ENCODE data around the gene TNFSF11.

The TNFSF11 gene

GRCh38 chr13:42543215-42543797 is 30.6 kb upstream of the TNFSF11 start:
- H3K36me3 ChIP-seq (ENCODE audit: control insufficient read depth, insufficient read depth, low read length): no peaks in the 10 kb centered on the region
- H3K27ac ChIP-seq (ENCODE audit: low read length): no peak overlapping the region
- no CpG with 5 or more reads among the region's 4 CpGs for WGBS (ENCODE audit: insufficient coverage, insufficient read length)
- H3K4me1 ChIP-seq (ENCODE audit: control insufficient read depth, insufficient read depth, low read length): no peaks in the 10 kb centered on the region
- no peak for DNase-seq (ENCODE audit: low read depth, low spot score)
- no peak overlapping the region for H3K4me3 ChIP-seq (ENCODE audit: low read length)
- no peaks in the 10 kb centered on the region for H3K9me3 ChIP-seq (ENCODE audit: control insufficient read depth, insufficient read depth, low read length)
- no peaks in the 10 kb centered on the region for H3K27me3 ChIP-seq (ENCODE audit: control insufficient read depth, insufficient read depth, low read length)

GRCh38 chr13:42544246-42544926 is 29.6 kb upstream of the TNFSF11 start:
- Histone ChIP-seq H3K27me3 (ENCODE audit: control insufficient read depth, insufficient read depth, low read length) (no peaks in the 10 kb centered on the region), H3K27ac (ENCODE audit: low read length) (no peak overlapping the region), H3K4me1 (ENCODE audit: control insufficient read depth, insufficient read depth, low read length) (no peaks in the 10 kb centered on the region), H3K36me3 (ENCODE audit: control insufficient read depth, insufficient read depth, low read length) (no peaks in the 10 kb centered on the region), H3K4me3 (ENCODE audit: low read length) (no peak overlapping the region), H3K9me3 (ENCODE audit: control insufficient read depth, insufficient read depth, low read length) (no peaks in the 10 kb centered on the region)
- no CpG with 5 or more reads among the region's 4 CpGs for WGBS (ENCODE audit: insufficient coverage, insufficient read length)
- DNase-seq (ENCODE audit: low read depth, low spot score): no peak

- Histone ChIP-seq H3K27me3 (ENCODE audit: control insufficient read depth, insufficient read depth, low read length) (no peaks in the 10 kb centered on the region), H3K27ac (ENCODE audit: low read length) (no peak overlapping the region), H3K4me1 (ENCODE audit: control insufficient read depth, insufficient read depth, low read length) (no peaks in the 10 kb centered on the region), H3K9me3 (ENCODE audit: control insufficient read depth, insufficient read depth, low read length) (no peaks in the 10 kb centered on the region), H3K4me3 (ENCODE audit: low read length) (no peak overlapping the region), H3K36me3 (ENCODE audit: control insufficient read depth, insufficient read depth, low read length) (no peaks in the 10 kb centered on the region)
- no CpG with 5 or more reads among the region's 3 CpGs for WGBS (ENCODE audit: insufficient coverage, insufficient read length)
- no peak for DNase-seq (ENCODE audit: low read depth, low spot score)
Measured at GRCh38 chr13:42545842-42546241, 28.1 kb upstream of the TNFSF11 start.

GRCh38 chr13:42547612-42548011 is 26.3 kb upstream of the TNFSF11 start:
- no CpG with 5 or more reads among the region's 1 CpG for WGBS (ENCODE audit: insufficient coverage, insufficient read length)
- Histone ChIP-seq H3K27ac (ENCODE audit: low read length) (no peak overlapping the region), H3K36me3 (ENCODE audit: control insufficient read depth, insufficient read depth, low read length) (no peaks in the 10 kb centered on the region), H3K27me3 (ENCODE audit: control insufficient read depth, insufficient read depth, low read length) (no peaks in the 10 kb centered on the region), H3K4me1 (ENCODE audit: control insufficient read depth, insufficient read depth, low read length) (no peaks in the 10 kb centered on the region), H3K4me3 (ENCODE audit: low read length) (no peak overlapping the region), H3K9me3 (ENCODE audit: control insufficient read depth, insufficient read depth, low read length) (no peaks in the 10 kb centered on the region)
- no peak for DNase-seq (ENCODE audit: low read depth, low spot score)

- no peaks in the 10 kb centered on the region for H3K9me3 ChIP-seq (ENCODE audit: control insufficient read depth, insufficient read depth, low read length)
- no peak overlapping the region for H3K4me3 ChIP-seq (ENCODE audit: low read length)
- no CpG with 5 or more reads among the region's 10 CpGs for WGBS (ENCODE audit: insufficient coverage, insufficient read length)
- H3K36me3 ChIP-seq (ENCODE audit: control insufficient read depth, insufficient read depth, low read length): no peaks in the 10 kb centered on the region
- DNase-seq (ENCODE audit: low read depth, low spot score): no peak
- H3K27me3 ChIP-seq (ENCODE audit: control insufficient read depth, insufficient read depth, low read length): no peaks in the 10 kb centered on the region
- H3K4me1 ChIP-seq (ENCODE audit: control insufficient read depth, insufficient read depth, low read length): no peaks in the 10 kb centered on the region
- H3K27ac ChIP-seq (ENCODE audit: low read length): no peak overlapping the region
Measured at GRCh38 chr13:42548731-42549551, 25.0 kb upstream of the TNFSF11 start.

GRCh38 chr13:42549552-42549936 is 24.4 kb upstream of the TNFSF11 start:
- no peaks in the 10 kb centered on the region for H3K36me3 ChIP-seq (ENCODE audit: control insufficient read depth, insufficient read depth, low read length)
- DNase-seq (ENCODE audit: low read depth, low spot score): no peak
- WGBS (ENCODE audit: insufficient coverage, insufficient read length): no CpG with 5 or more reads among the region's 4 CpGs
- H3K4me1 ChIP-seq (ENCODE audit: control insufficient read depth, insufficient read depth, low read length): no peaks in the 10 kb centered on the region
- no peak overlapping the region for H3K27ac ChIP-seq (ENCODE audit: low read length)
- H3K27me3 ChIP-seq (ENCODE audit: control insufficient read depth, insufficient read depth, low read length): no peaks in the 10 kb centered on the region
- no peak overlapping the region for H3K4me3 ChIP-seq (ENCODE audit: low read length)
- no peaks in the 10 kb centered on the region for H3K9me3 ChIP-seq (ENCODE audit: control insufficient read depth, insufficient read depth, low read length)

GRCh38 chr13:42551611-42552010 is 22.3 kb upstream of the TNFSF11 start:
- no peak for DNase-seq (ENCODE audit: low read depth, low spot score)
- no CpG with 5 or more reads among the region's 2 CpGs for WGBS (ENCODE audit: insufficient coverage, insufficient read length)

GRCh38 chr13:42553098-42554046 is 20.6 kb upstream of the TNFSF11 start:
- DNase-seq (ENCODE audit: low read depth, low spot score): no peak
- WGBS (ENCODE audit: insufficient coverage, insufficient read length): no CpG with 5 or more reads among the region's 3 CpGs
- Histone ChIP-seq H3K4me3 (ENCODE audit: low read length) (no peak overlapping the region), H3K27me3 (ENCODE audit: control insufficient read depth, insufficient read depth, low read length) (no peaks in the 10 kb centered on the region), H3K27ac (ENCODE audit: low read length) (no peak overlapping the region), H3K36me3 (ENCODE audit: control insufficient read depth, insufficient read depth, low read length) (no peaks in the 10 kb centered on the region), H3K4me1 (ENCODE audit: control insufficient read depth, insufficient read depth, low read length) (no peaks in the 10 kb centered on the region), H3K9me3 (ENCODE audit: control insufficient read depth, insufficient read depth, low read length) (no peaks in the 10 kb centered on the region)

More at GRCh38 chr13:42551611-42552010, 22.3 kb upstream of the TNFSF11 start:
- Histone ChIP-seq H3K4me1 (ENCODE audit: control insufficient read depth, insufficient read depth, low read length) (no peaks in the 10 kb centered on the region), H3K27ac (ENCODE audit: low read length) (no peak overlapping the region), H3K27me3 (ENCODE audit: control insufficient read depth, insufficient read depth, low read length) (no peaks in the 10 kb centered on the region), H3K36me3 (ENCODE audit: control insufficient read depth, insufficient read depth, low read length) (no peaks in the 10 kb centered on the region), H3K4me3 (ENCODE audit: low read length) (no peak overlapping the region), H3K9me3 (ENCODE audit: control insufficient read depth, insufficient read depth, low read length) (no peaks in the 10 kb centered on the region)

- Histone ChIP-seq H3K27ac (ENCODE audit: low read length) (no peak overlapping the region), H3K4me3 (ENCODE audit: low read length) (no peak overlapping the region), H3K9me3 (ENCODE audit: control insufficient read depth, insufficient read depth, low read length) (no peaks in the 10 kb centered on the region), H3K27me3 (ENCODE audit: control insufficient read depth, insufficient read depth, low read length) (no peaks in the 10 kb centered on the region), H3K36me3 (ENCODE audit: control insufficient read depth, insufficient read depth, low read length) (0 out of 2 replicates have a peak, but pooled peaks cover 2% of the 10 kb centered on the region), H3K4me1 (ENCODE audit: control insufficient read depth, insufficient read depth, low read length) (no peaks in the 10 kb centered on the region)
- DNase-seq (ENCODE audit: low read depth, low spot score): no peak
Measured at GRCh38 chr13:42559057-42559456, 14.9 kb upstream of the TNFSF11 start.

All from iPS DF 6.9 (cell line).